HepG2 (cell line): ENCODE measurements around the gene GGA1. TPM values are rescaled to one million over a fixed set of nuclear protein-coding genes. Genes with fewer than 3 reads are reported as not detected.
A peak's percentile ranks its signal among the peaks of the same experiment; 100 is the strongest.

Source experiments
- EED ChIP-seq: sonication (generic); formaldehyde crosslinking; IDR thresholded peaks from 2 replicates; pipeline ENCODE4 v1.5.0; 2020; ENCODE audit warnings: mild to moderate bottlenecking, missing genetic modification reagents
- EZH2 ChIP-seq: conservative IDR thresholded peaks from 2 replicates; pipeline ENCODE4 v1.6.1; 2012; ENCODE audit warnings: mild to moderate bottlenecking, low read depth, low read length, moderate library complexity
- HHEX ChIP-seq: IDR thresholded peaks from 2 replicates; pipeline ENCODE4 v1.6.1; 2016; ENCODE audit warnings: control low read depth
- HOXA3 ChIP-seq: sonication (generic); formaldehyde crosslinking; IDR thresholded peaks from 2 replicates; pipeline ENCODE4 v1.5.0; 2020; ENCODE audit warnings: missing genetic modification reagents
- RARA ChIP-seq: IDR thresholded peaks from 2 replicates; pipeline ENCODE4 v1.6.1; 2016; ENCODE audit warnings: missing genetic modification reagents, missing compliant biosample characterization
- SMAD9 ChIP-seq: sonication (generic); formaldehyde crosslinking; IDR thresholded peaks from 2 replicates; pipeline ENCODE4 v1.5.1; 2020; ENCODE audit warnings: mild to moderate bottlenecking, missing genetic modification reagents
- ZNF33B ChIP-seq: sonication (generic); formaldehyde crosslinking; IDR thresholded peaks from 2 replicates; pipeline ENCODE4 v1.5.1; 2020; ENCODE audit warnings: mild to moderate bottlenecking, missing genetic modification reagents
- ZNF589 ChIP-seq: sonication (generic); formaldehyde crosslinking; conservative IDR thresholded peaks from 2 replicates; pipeline ENCODE4 v1.8.0; 2022; ENCODE audit warnings: mild to moderate bottlenecking, moderate library complexity, missing genetic modification reagents
- ZZZ3 ChIP-seq: sonication (generic); formaldehyde crosslinking; IDR thresholded peaks from 2 replicates; pipeline ENCODE4 v1.4.0; 2020; ENCODE audit warnings: missing genetic modification reagents, mild to moderate bottlenecking, borderline replicate concordance
- polyA plus RNA-seq, 8 experiments: library from polyadenylated mRNA; depleted of rRNA in 3 of 8; stranded (reverse) in 7 of 8; unstranded in 1 of 8; fragments of >200 nt; fragmentation: Illumina TruSeq in 4 of 8; extraction: Trizol in 4 of 8; gene quantifications; 2 replicates each; pipeline versions ENCODE4 v1.2.1 to v1.2.3, GENCODE V29; 2011 to 2016; ENCODE audit warnings: low read depth in 4 of 8, missing spikeins in 1 of 8, mixed read lengths in 1 of 8; ENCODE audit not compliant: insufficient read depth in 1 of 8
- total RNA-seq, 5 experiments: library from RNA; depleted of rRNA; stranded (reverse); fragments of >200 nt; fragmentation: Illumina TruSeq; extraction: Trizol; gene quantifications; 2 replicates each; pipeline ENCODE4 v1.2.3, GENCODE V29; 2016; ENCODE audit warnings: low read depth in 1 of 5
- TF ChIP-seq, protein P1 (sequence below): sonication (generic); formaldehyde crosslinking; IDR thresholded peaks from 2 replicates; pipeline ENCODE4 v1.5.1; 2020; ENCODE audit warnings: mild to moderate bottlenecking, missing genetic modification reagents, moderate library complexity
- TF ChIP-seq, protein P2 (sequence below): sonication (generic); formaldehyde crosslinking; IDR thresholded peaks from one replicate; pipeline ENCODE4 v1.5.1; 2020; ENCODE audit warnings: mild to moderate bottlenecking, missing genetic modification reagents; ENCODE audit errors: not compliant biosample characterization
- TF ChIP-seq, protein P3 (sequence below): sonication (generic); formaldehyde crosslinking; IDR thresholded peaks from 2 replicates; pipeline ENCODE4 v1.4.0; 2020; ENCODE audit warnings: missing genetic modification reagents, borderline replicate concordance

GGA1 gene
- total and polyA plus RNA-seq, 2 of the 13 experiments (the other 11 are each of a cell fraction or from before 2014, with no cell fraction given) = 29.1 to 87.2 TPM

DNA sequence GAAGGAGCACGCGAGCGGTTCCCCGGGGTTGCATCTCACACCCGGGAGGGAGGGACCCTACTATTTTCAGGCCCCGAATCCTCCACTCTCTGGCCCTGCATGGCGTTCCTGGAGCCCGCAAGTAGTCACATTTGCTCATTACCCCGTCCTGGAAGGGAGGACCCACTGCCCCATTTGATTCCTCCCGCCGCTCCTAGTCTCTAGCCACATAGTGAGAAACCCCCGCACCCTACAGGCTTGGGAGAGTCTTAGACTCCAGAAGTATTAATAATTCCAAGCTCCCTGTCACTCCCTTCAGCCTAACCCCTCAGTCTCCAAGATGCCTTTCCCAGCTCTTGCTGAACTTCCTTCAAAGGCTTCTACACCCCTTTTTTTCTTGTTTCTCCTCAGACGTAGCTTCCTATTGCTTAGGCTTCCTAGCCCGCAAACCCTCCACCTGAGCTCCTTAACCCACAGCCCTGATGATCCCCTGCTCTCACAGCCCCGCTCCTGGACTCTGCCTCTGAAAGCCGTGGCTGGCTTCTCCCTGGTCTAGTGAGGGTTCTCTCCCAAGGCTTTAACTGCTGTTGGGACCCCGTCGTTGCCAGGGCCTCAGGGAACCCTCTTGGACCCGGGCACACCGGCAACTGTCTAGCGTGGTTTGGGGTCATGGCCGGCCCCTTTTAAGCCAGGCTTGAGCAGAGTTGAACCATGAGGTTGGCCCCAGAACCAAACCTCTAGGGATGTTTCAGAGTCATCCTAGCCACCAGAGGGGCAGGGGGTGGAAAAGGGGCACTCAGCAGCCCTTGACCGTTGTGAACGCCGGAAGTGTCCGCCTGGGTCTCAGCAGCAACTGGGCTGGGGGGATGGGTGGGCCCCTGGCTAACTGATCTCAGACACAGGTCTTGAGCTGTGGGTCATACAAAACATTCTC, 862 bp downstream of the GGA1 start (continued):
- TF ChIP-seq, protein P1, sequence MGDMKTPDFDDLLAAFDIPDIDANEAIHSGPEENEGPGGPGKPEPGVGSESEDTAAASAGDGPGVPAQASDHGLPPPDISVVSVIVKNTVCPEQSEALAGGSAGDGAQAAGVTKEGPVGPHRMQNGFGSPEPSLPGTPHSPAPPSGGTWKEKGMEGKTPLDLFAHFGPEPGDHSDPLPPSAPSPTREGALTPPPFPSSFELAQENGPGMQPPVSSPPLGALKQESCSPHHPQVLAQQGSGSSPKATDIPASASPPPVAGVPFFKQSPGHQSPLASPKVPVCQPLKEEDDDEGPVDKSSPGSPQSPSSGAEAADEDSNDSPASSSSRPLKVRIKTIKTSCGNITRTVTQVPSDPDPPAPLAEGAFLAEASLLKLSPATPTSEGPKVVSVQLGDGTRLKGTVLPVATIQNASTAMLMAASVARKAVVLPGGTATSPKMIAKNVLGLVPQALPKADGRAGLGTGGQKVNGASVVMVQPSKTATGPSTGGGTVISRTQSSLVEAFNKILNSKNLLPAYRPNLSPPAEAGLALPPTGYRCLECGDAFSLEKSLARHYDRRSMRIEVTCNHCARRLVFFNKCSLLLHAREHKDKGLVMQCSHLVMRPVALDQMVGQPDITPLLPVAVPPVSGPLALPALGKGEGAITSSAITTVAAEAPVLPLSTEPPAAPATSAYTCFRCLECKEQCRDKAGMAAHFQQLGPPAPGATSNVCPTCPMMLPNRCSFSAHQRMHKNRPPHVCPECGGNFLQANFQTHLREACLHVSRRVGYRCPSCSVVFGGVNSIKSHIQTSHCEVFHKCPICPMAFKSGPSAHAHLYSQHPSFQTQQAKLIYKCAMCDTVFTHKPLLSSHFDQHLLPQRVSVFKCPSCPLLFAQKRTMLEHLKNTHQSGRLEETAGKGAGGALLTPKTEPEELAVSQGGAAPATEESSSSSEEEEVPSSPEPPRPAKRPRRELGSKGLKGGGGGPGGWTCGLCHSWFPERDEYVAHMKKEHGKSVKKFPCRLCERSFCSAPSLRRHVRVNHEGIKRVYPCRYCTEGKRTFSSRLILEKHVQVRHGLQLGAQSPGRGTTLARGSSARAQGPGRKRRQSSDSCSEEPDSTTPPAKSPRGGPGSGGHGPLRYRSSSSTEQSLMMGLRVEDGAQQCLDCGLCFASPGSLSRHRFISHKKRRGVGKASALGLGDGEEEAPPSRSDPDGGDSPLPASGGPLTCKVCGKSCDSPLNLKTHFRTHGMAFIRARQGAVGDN (CRISPR knock-in tag) = peak; percentile 72
- TF ChIP-seq SMAD9 (no peak), EED (CRISPR knock-in tag) (no peak), RARA (CRISPR knock-in tag) (peak; percentile 48; the same call in 1 of the 2 replicates), EZH2 (no peak), ZNF33B (CRISPR knock-in tag) (0 out of 2 replicates have a peak, but pooled peaks have one; percentile 27), HHEX (CRISPR knock-in tag) (no peak), ZZZ3 (CRISPR knock-in tag) (no peak), HOXA3 (CRISPR knock-in tag) (peak; percentile 17; the same call in 1 of the 2 replicates), ZNF589 (no peak)
- TF ChIP-seq, protein P2, sequence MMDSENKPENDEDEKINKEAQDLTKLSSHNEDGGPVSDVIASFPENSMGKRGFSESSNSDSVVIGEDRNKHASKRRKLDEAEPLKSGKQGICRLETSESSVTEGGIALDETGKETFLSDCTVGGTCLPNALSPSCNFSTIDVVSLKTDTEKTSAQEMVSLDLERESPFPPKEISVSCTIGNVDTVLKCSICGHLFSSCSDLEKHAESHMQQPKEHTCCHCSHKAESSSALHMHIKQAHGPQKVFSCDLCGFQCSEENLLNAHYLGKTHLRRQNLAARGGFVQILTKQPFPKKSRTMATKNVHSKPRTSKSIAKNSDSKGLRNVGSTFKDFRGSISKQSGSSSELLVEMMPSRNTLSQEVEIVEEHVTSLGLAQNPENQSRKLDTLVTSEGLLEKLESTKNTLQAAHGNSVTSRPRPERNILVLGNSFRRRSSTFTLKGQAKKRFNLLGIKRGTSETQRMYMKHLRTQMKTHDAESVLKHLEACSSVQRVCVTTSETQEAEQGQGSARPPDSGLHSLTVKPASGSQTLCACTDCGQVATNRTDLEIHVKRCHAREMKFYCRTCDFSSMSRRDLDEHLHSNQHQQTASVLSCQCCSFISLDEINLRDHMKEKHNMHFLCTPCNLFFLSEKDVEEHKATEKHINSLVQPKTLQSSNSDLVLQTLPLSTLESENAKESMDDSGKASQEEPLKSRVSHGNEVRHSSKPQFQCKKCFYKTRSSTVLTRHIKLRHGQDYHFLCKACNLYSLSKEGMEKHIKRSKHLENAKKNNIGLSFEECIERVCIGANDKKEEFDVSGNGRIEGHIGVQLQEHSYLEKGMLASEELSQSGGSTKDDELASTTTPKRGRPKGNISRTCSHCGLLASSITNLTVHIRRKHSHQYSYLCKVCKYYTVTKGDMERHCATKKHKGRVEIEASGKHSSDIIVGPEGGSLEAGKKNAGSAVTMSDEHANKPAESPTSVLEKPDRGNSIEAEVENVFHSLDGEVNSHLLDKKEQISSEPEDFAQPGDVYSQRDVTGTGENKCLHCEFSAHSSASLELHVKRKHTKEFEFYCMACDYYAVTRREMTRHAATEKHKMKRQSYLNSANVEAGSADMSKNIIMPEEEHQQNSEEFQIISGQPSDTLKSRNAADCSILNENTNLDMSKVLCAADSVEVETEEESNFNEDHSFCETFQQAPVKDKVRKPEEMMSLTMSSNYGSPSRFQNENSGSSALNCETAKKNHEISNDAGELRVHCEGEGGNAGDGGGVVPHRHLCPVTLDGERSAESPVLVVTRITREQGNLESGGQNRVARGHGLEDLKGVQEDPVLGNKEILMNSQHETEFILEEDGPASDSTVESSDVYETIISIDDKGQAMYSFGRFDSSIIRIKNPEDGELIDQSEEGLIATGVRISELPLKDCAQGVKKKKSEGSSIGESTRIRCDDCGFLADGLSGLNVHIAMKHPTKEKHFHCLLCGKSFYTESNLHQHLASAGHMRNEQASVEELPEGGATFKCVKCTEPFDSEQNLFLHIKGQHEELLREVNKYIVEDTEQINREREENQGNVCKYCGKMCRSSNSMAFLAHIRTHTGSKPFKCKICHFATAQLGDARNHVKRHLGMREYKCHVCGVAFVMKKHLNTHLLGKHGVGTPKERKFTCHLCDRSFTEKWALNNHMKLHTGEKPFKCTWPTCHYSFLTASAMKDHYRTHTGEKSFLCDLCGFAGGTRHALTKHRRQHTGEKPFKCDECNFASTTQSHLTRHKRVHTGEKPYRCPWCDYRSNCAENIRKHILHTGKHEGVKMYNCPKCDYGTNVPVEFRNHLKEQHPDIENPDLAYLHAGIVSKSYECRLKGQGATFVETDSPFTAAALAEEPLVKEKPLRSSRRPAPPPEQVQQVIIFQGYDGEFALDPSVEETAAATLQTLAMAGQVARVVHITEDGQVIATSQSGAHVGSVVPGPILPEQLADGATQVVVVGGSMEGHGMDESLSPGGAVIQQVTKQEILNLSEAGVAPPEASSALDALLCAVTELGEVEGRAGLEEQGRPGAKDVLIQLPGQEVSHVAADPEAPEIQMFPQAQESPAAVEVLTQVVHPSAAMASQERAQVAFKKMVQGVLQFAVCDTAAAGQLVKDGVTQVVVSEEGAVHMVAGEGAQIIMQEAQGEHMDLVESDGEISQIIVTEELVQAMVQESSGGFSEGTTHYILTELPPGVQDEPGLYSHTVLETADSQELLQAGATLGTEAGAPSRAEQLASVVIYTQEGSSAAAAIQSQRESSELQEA (CRISPR knock-in tag) = no peak
- TF ChIP-seq, protein P3, sequence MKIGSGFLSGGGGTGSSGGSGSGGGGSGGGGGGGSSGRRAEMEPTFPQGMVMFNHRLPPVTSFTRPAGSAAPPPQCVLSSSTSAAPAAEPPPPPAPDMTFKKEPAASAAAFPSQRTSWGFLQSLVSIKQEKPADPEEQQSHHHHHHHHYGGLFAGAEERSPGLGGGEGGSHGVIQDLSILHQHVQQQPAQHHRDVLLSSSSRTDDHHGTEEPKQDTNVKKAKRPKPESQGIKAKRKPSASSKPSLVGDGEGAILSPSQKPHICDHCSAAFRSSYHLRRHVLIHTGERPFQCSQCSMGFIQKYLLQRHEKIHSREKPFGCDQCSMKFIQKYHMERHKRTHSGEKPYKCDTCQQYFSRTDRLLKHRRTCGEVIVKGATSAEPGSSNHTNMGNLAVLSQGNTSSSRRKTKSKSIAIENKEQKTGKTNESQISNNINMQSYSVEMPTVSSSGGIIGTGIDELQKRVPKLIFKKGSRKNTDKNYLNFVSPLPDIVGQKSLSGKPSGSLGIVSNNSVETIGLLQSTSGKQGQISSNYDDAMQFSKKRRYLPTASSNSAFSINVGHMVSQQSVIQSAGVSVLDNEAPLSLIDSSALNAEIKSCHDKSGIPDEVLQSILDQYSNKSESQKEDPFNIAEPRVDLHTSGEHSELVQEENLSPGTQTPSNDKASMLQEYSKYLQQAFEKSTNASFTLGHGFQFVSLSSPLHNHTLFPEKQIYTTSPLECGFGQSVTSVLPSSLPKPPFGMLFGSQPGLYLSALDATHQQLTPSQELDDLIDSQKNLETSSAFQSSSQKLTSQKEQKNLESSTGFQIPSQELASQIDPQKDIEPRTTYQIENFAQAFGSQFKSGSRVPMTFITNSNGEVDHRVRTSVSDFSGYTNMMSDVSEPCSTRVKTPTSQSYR (CRISPR knock-in tag) = peak; percentile 93
